IMR-90 (cell line): ENCODE data around the gene CCDC28B.

Experiments used
- CTCF ChIP-seq: conservative IDR thresholded peaks from 2 replicates; pipeline ENCODE4 v1.5.1; 2012; ENCODE audit warnings: mild to moderate bottlenecking, low read depth, low read length, improper control_type of control experiment
- MAFK ChIP-seq: IDR thresholded peaks from 2 replicates; pipeline ENCODE4 v1.6.1; 2012; ENCODE audit warnings: low read depth, low read length, improper control_type of control experiment
- RCOR1 ChIP-seq: IDR thresholded peaks from 2 replicates; pipeline ENCODE4 v1.6.1; 2012; ENCODE audit warnings: mild to moderate bottlenecking, low read length, improper control_type of control experiment; ENCODE audit not compliant: insufficient replicate concordance

GRCh38 chr1:32219022-32219421, 18.6 kb downstream of the CCDC28B start:
- no peak for TF ChIP-seq CTCF
- no peak for TF ChIP-seq MAFK
- TF ChIP-seq RCOR1: no peak
